Measurements from ENCODE around the gene DMD.
"Not testable (repeated sequence)": the region's sequence is repeated elsewhere in the genome, so short reads cannot be mapped to it uniquely, and the experiment has no call there.

DMD gene

DNA sequence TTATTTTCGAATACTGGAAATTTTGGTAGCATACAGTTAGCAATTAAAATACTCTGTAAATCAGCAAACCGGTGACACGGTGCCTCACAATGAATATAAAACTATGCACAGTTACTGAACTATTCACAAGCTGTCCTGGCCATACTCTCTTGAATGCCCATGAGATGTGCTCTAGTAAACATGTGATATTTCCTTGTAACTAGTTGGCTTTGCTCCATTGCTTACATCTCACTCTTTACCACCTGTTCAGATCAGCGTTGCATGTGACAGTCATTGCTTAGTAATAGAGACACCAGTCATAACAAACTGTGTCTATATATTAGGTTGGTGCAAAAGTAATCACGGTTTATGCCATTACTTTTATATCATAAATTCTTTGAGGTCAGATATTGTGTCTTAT, 1241.6 kb downstream of the DMD start:
- no peak overlapping the region for H3K27ac Mint-ChIP-seq
- H3K4me3 Mint-ChIP-seq = no peak overlapping the region
- no peaks in the 10 kb centered on the region for H3K36me3 Mint-ChIP-seq (ENCODE audit: insufficient read depth)
- no peak for ATAC-seq (replicated peaks)
- H3K4me1 Mint-ChIP-seq (ENCODE audit: low read depth in 2 of 2) = no peaks in the 10 kb centered on the region
- no peak for DNase-seq
- no peaks in the 10 kb centered on the region for H3K27me3 Mint-ChIP-seq
- peaks cover 0 to 4% of the 10 kb centered on the region in 2 donors for H3K9me3 Mint-ChIP-seq

DNA sequence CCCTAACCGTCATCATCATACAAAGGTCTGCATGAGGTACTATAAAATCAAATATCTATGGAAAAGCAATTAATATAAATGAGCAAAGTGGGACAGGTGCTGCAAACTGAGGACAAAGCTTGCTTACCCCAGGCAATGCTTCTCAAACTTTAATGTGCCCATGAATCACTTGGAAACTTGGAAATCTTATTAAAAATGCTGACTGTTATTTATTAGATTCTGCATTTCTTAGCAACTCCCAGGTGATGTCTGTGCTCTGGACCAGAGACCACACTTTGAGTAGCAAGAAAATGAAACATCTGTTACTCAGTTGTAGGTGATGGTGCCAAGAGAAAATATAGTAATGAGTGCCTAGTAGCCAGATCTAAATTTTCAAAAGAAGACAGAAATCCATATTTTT, 1249.1 kb downstream of the DMD start:
- Mint-ChIP-seq H3K27ac (no peak overlapping the region), H3K27me3 (no peaks in the 10 kb centered on the region), H3K4me3 (no peak overlapping the region), H3K4me1 (ENCODE audit: low read depth in 2 of 2) (no peaks in the 10 kb centered on the region), H3K36me3 (ENCODE audit: insufficient read depth) (no peaks in the 10 kb centered on the region), H3K9me3 (peaks cover 6 to 8% of the 10 kb centered on the region in 2 donors)
- DNase-seq = no peak
- ATAC-seq (replicated peaks) = no peak

DNA sequence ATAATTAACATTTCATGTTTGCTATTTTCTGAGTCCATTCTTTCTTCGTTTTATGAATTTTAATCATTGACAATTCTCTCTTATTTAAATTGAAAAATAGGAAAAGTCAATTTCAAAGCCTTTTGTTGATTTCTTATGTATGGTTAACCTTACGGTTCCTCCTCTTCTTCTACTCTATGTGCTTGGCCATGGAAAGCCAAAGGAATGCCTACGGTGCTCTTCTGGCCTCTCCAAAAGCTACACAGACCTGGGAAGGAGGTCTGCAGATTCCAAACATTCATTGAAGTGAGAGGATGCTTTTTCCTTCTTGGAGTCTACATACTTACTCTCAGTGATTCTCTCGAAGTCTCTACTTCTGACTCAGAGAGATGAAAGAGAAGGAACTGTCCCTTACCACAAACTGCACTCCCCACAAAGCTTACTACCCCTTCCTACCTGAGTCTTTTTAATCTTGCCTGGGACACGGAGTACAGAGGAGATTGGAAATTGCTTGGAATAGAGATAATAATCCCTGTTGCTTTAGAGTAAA, 1276.4 kb downstream of the DMD start:
- no peak overlapping the region for H3K27ac Mint-ChIP-seq
- H3K4me3 Mint-ChIP-seq = no peak overlapping the region

DNA sequence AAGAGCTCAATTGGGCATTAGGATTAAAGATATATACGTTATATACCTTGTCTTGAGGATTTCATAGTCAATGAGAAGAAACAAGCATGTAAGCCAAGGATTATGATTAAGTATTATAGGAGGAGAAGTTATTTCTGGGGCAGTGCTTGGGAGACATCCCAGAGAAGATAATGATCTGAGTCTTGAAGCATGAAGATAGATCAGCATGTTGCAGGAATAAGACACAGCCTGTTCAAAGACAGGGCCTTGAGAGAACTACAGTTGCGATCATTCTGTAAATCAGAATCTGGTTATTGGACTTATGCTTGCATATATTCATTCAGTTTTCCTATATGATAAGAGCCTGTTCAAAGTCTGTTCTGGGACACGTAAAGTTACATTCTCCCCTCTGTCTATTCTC, 1277.3 kb downstream of the DMD start:
- no peaks in the 10 kb centered on the region for H3K4me1 Mint-ChIP-seq (ENCODE audit: low read depth in 2 of 2)
- H3K27ac Mint-ChIP-seq = no peak overlapping the region
- no peaks in the 10 kb centered on the region for H3K36me3 Mint-ChIP-seq (ENCODE audit: insufficient read depth)
- H3K4me3 Mint-ChIP-seq = no peak overlapping the region
- H3K27me3 Mint-ChIP-seq = no peaks in the 10 kb centered on the region
- ATAC-seq (replicated peaks) (no peak), DNase-seq (no peak)
- H3K9me3 Mint-ChIP-seq = peaks cover 0 to 4% of the 10 kb centered on the region in 2 donors

More for the DNA sequence above, 1276.4 kb downstream of the DMD start:
- Mint-ChIP-seq H3K27me3 (no peaks in the 10 kb centered on the region), H3K4me1 (ENCODE audit: low read depth in 2 of 2) (no peaks in the 10 kb centered on the region), H3K9me3 (peaks cover 4% of the 10 kb centered on the region in 2 donors), H3K36me3 (ENCODE audit: insufficient read depth) (no peaks in the 10 kb centered on the region)
- no peak for ATAC-seq (replicated peaks)
- DNase-seq = no peak

DNA sequence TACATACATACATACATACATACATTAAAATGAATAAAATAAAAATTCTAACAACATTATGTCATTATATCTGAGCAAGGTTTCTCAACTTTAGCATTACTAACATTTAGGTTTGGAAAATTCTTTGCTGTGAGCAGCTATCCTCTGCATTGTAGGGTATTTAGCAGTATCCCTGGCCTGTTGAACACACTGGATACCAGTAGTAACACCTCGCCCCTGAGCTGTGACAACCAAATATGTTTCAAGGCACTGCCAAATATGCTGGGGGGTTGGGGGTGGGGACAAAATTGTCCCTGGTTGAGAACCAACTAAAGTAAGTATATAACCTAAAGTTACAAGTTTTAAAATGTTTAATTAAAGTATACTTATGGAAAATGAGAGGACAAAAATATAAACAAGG, 1278.6 kb downstream of the DMD start:
- Mint-ChIP-seq H3K9me3 (peaks cover 0 to 4% of the 10 kb centered on the region in 2 donors), H3K36me3 (ENCODE audit: insufficient read depth) (no peaks in the 10 kb centered on the region), H3K27ac (no peak overlapping the region), H3K4me3 (no peak overlapping the region), H3K4me1 (ENCODE audit: low read depth in 2 of 2) (no peaks in the 10 kb centered on the region), H3K27me3 (no peaks in the 10 kb centered on the region)
- no peak for DNase-seq
- no peak for ATAC-seq (replicated peaks)

DNA sequence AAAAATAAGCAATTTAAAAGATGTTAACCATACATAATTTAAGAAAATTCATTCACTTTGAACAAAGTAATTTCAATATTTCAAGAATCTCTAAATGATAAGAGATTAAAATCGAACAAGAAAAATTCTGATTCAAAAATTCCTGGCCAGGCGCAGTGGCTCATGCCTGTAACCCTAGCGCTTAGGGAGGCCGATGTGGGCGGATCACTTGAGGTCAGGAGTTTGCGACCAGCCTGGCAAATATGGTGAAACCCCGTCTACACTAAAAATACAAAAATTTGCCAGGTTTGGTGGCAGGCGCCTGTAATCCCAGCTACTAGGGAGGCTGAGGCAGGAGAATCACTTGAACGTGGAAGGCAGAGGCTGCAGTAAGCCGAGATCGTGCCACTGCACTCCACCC, 1279.0 kb downstream of the DMD start:
- H3K27ac Mint-ChIP-seq; H3K27me3 Mint-ChIP-seq; H3K4me1 Mint-ChIP-seq (ENCODE audit: low read depth in 2 of 2); ATAC-seq (replicated peaks); DNase-seq; H3K4me3 Mint-ChIP-seq; H3K9me3 Mint-ChIP-seq; H3K36me3 Mint-ChIP-seq (ENCODE audit: insufficient read depth): not testable (repeated sequence)

DNA sequence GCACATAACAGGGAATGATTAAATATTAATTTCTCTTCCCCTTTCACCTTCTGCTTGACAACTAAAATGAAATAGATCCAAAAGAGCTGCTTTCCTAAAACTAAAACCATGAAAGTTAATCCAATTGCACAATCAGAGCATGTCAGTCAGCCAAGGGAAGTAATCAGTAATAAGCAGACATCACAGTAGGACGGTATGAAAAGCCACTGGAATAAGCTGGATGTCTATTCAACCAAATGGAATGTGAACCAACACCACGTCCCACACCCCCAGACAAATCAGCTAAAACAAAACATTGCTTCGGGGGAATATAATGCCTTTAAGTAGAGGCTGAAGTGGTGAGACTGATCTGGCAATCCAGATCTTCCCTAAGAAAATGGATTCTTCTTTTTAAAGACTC, 1280.1 kb downstream of the DMD start:
- peaks cover 0 to 4% of the 10 kb centered on the region in 2 donors for H3K9me3 Mint-ChIP-seq
- H3K27ac Mint-ChIP-seq = no peak overlapping the region
- H3K36me3 Mint-ChIP-seq (ENCODE audit: insufficient read depth) = no peaks in the 10 kb centered on the region
- H3K4me1 Mint-ChIP-seq (ENCODE audit: low read depth in 2 of 2) = no peaks in the 10 kb centered on the region
- no peak overlapping the region for H3K4me3 Mint-ChIP-seq
- DNase-seq (no peak), ATAC-seq (replicated peaks) (no peak)
- H3K27me3 Mint-ChIP-seq = no peaks in the 10 kb centered on the region

DNA sequence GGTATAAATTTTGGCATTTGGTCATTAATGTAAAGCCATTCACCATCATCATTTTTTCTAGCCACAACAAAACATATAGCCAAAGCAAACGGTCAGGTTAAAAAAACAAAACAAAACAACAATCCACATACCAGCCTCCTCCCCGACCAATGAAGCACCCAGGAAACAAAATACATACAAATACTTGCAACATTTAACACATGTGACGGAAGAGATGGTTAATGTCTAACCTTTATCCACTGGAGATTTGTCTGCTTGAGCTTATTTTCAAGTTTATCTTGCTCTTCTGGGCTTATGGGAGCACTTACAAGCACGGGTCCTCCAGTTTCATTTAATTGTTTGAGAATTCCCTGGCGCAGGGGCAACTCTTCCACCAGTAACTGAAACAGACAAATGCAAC, 1282.0 kb downstream of the DMD start:
- peaks cover 2 to 8% of the 10 kb centered on the region in 2 donors for H3K9me3 Mint-ChIP-seq
- no peak overlapping the region for H3K4me3 Mint-ChIP-seq
- H3K4me1 Mint-ChIP-seq (ENCODE audit: low read depth in 2 of 2) = no peaks in the 10 kb centered on the region
- no peak for ATAC-seq (replicated peaks)
- no peak for DNase-seq
- H3K36me3 Mint-ChIP-seq (ENCODE audit: insufficient read depth) = no peaks in the 10 kb centered on the region
- no peak overlapping the region for H3K27ac Mint-ChIP-seq
- H3K27me3 Mint-ChIP-seq = no peaks in the 10 kb centered on the region

DNA sequence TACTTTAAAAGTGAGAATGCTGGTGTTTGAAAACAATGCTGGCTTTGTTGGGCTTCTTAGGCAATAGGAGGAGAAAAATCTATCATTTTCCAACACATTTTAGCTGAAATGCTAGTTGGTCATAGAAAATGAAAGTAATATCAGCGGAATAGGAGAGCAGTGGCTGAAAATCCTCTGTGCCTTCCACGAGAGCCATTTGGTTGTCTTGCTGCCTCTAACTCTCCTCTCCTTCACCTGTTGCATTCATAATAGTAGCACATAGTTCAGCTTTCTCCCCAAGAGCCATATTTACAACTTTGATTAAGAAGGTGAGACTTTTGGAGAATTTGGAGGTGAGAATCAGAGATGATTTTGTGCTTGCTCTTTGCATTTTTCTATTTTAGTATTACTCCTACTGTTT, 1290.1 kb downstream of the DMD start:
- H3K27ac Mint-ChIP-seq = no peak overlapping the region
- H3K36me3 Mint-ChIP-seq (ENCODE audit: insufficient read depth) = no peaks in the 10 kb centered on the region
- H3K4me1 Mint-ChIP-seq (ENCODE audit: low read depth in 2 of 2) = no peaks in the 10 kb centered on the region
- no peaks in the 10 kb centered on the region for H3K27me3 Mint-ChIP-seq
- no peak overlapping the region for H3K4me3 Mint-ChIP-seq
- peaks cover 2 to 8% of the 10 kb centered on the region in 2 donors for H3K9me3 Mint-ChIP-seq
- DNase-seq (no peak), ATAC-seq (replicated peaks) (no peak)

DNA sequence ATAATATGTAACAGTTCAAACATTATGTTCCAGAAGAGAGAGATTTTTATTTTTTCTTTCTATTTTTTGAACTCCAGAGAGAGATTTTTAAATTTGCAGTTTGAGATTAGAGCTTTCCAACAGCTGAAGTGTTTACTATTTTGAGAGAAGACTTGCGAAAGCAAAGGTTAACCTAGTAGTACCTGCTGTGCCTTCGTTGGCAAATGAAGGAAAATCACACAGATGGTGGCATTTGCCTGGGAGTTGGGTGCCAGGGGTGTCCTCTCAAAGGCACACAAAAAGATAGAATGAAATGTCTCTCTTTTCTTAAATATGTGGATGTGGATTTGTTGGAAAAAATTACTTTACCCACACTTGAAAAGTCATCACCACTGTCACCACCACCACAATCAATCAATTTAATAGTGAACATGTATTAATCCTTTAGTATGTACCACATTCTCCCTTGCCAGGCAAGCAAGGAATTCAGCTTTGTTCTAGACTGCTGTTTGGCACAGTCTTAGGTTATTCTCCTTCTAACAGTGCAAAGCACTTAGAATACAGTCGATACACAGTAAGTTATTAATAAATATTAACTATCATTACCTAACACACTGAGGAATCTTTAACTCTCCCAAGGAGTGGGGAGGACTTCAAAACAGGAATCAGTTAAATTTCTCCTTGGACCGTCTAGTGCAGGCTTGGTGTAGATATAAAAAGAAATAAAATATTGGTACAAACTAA, 1301.3 kb downstream of the DMD start:
- DNase-seq (no peak), ATAC-seq (replicated peaks) (no peak)
- no peak overlapping the region for H3K27ac Mint-ChIP-seq
- H3K4me1 Mint-ChIP-seq (ENCODE audit: low read depth in 2 of 2) = no peaks in the 10 kb centered on the region
- H3K4me3 Mint-ChIP-seq = no peak overlapping the region
- peaks cover 0 to 1% of the 10 kb centered on the region in 2 donors for H3K9me3 Mint-ChIP-seq
- H3K27me3 Mint-ChIP-seq = no peaks in the 10 kb centered on the region
- H3K36me3 Mint-ChIP-seq (ENCODE audit: insufficient read depth) = no peaks in the 10 kb centered on the region

DNA sequence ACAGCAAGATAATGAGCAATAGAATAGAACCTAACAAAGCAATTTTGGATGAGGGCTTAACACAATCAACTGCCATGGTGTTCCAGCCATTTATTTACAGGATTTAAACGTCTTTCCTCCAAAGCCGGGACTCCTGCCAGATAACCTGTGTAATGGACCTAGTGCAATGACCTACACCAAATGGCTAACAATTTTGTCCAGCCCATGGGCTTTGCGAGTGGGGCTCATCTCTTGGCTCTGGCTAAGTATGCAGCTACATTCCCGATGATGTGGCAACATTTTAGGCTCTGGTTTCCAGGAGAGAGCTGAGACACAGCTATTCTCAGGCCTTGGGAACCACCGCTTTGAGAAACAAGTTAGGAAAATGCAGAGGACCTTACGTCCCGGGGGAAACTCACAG, 1317.2 kb downstream of the DMD start:
- no peak for ATAC-seq (replicated peaks)
- H3K9me3 Mint-ChIP-seq = no peaks in the 10 kb centered on the region

DNA sequence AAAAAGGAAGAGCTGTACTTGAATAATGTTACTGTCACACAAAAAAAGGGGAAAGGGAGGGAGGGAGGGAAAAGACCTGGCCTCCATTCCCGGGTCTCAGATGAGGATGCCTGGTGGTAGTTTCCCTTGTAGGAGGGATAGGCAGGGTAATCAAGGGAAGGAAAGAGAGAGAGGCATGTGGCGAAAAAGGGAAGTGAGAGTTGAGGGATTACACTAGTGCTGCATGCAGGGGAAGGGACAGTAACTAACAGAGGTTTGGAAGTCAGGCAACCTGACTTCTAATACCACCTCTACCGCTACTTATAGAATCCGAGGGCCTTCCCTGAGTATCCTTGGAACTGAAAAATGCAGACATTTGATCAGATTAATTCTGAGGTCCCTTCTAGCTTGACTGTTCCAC, 1317.8 kb downstream of the DMD start:
- Mint-ChIP-seq H3K27me3 (no peaks in the 10 kb centered on the region), H3K36me3 (ENCODE audit: insufficient read depth) (no peaks in the 10 kb centered on the region), H3K9me3 (no peaks in the 10 kb centered on the region), H3K27ac (no peak overlapping the region), H3K4me3 (no peak overlapping the region), H3K4me1 (ENCODE audit: low read depth in 2 of 2) (no peaks in the 10 kb centered on the region)
- no peak for ATAC-seq (replicated peaks)
- DNase-seq = no peak

More for the DNA sequence above, 1317.2 kb downstream of the DMD start:
- no peak for DNase-seq
- H3K4me1 Mint-ChIP-seq (ENCODE audit: low read depth in 2 of 2) = no peaks in the 10 kb centered on the region
- H3K27me3 Mint-ChIP-seq = no peaks in the 10 kb centered on the region
- H3K27ac Mint-ChIP-seq = no peak overlapping the region
- H3K4me3 Mint-ChIP-seq = no peak overlapping the region
- no peaks in the 10 kb centered on the region for H3K36me3 Mint-ChIP-seq (ENCODE audit: insufficient read depth)

DNA sequence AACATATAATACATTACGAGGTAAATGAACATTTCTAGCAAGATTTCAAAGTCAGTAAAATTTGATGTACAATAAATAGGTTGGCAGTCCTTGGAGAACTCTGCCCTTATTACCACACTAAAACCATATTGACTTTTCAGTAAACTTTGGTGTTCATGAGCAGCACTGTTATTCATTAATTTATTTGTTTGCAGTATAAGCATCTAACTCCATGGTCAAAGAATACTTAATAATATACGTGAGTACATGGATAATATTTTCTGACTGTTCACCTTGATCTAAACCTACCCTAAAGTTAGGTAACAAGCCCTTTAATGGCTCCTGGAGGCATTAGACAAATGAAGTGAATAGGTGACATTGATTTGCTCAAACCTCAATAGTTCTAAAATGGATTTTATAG, 1322.3 kb downstream of the DMD start:
- DNase-seq = no peak
- no peak for ATAC-seq (replicated peaks)
- H3K27me3 Mint-ChIP-seq = no peaks in the 10 kb centered on the region
- no peak overlapping the region for H3K27ac Mint-ChIP-seq
- no peaks in the 10 kb centered on the region for H3K4me1 Mint-ChIP-seq (ENCODE audit: low read depth in 2 of 2)
- H3K4me3 Mint-ChIP-seq = no peak overlapping the region
- peaks cover 0 to 4% of the 10 kb centered on the region in 2 donors for H3K9me3 Mint-ChIP-seq
- H3K36me3 Mint-ChIP-seq (ENCODE audit: insufficient read depth) = no peaks in the 10 kb centered on the region

DNA sequence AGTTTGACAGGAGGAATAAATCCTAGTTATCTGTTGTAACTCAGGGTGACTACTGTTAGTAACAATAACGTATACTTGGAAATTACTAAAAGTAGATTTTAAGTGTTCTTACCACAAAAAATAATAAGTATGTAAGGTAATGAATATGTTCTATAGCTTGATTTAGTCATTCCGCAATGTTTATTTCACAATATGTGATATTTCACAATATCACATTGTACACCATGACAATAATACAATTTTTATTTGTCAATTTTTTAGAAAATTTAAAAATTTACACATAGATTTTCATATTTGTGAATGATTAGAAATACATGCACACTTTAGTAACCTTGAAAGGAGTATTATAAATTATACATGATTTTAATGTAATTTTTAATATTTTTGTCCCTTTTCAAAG, 1326.8 kb downstream of the DMD start:
- DNase-seq (no peak), ATAC-seq (replicated peaks) (no peak)
- Mint-ChIP-seq H3K27ac (no peak overlapping the region), H3K27me3 (no peaks in the 10 kb centered on the region), H3K4me3 (no peak overlapping the region), H3K36me3 (ENCODE audit: insufficient read depth) (no peaks in the 10 kb centered on the region), H3K9me3 (peaks cover 0 to 7% of the 10 kb centered on the region in 2 donors), H3K4me1 (ENCODE audit: low read depth in 2 of 2) (no peaks in the 10 kb centered on the region)
